GM10266 (cell line): ENCODE measurements around the gene METTL1.

ENCODE experiments used
- DNase-seq: peaks from one replicate; pipeline ENCODE4 v3.0.0; 2012; ENCODE audit errors: extremely low spot score
- TF ChIP-seq, protein P1 (sequence below): IDR thresholded peaks from 2 replicates; pipeline ENCODE4 v1.5.1; 2012; ENCODE audit warnings: mild to moderate bottlenecking, low read depth; ENCODE audit not compliant: control insufficient read depth, insufficient read depth; ENCODE audit errors: missing control alignments

METTL1 gene

GRCh38 chr12:57752668-57753000 lies 19.3 kb downstream of the METTL1 start:
- DNase-seq = no peak
- TF ChIP-seq, protein P1, sequence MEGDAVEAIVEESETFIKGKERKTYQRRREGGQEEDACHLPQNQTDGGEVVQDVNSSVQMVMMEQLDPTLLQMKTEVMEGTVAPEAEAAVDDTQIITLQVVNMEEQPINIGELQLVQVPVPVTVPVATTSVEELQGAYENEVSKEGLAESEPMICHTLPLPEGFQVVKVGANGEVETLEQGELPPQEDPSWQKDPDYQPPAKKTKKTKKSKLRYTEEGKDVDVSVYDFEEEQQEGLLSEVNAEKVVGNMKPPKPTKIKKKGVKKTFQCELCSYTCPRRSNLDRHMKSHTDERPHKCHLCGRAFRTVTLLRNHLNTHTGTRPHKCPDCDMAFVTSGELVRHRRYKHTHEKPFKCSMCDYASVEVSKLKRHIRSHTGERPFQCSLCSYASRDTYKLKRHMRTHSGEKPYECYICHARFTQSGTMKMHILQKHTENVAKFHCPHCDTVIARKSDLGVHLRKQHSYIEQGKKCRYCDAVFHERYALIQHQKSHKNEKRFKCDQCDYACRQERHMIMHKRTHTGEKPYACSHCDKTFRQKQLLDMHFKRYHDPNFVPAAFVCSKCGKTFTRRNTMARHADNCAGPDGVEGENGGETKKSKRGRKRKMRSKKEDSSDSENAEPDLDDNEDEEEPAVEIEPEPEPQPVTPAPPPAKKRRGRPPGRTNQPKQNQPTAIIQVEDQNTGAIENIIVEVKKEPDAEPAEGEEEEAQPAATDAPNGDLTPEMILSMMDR = no peak

DNA sequence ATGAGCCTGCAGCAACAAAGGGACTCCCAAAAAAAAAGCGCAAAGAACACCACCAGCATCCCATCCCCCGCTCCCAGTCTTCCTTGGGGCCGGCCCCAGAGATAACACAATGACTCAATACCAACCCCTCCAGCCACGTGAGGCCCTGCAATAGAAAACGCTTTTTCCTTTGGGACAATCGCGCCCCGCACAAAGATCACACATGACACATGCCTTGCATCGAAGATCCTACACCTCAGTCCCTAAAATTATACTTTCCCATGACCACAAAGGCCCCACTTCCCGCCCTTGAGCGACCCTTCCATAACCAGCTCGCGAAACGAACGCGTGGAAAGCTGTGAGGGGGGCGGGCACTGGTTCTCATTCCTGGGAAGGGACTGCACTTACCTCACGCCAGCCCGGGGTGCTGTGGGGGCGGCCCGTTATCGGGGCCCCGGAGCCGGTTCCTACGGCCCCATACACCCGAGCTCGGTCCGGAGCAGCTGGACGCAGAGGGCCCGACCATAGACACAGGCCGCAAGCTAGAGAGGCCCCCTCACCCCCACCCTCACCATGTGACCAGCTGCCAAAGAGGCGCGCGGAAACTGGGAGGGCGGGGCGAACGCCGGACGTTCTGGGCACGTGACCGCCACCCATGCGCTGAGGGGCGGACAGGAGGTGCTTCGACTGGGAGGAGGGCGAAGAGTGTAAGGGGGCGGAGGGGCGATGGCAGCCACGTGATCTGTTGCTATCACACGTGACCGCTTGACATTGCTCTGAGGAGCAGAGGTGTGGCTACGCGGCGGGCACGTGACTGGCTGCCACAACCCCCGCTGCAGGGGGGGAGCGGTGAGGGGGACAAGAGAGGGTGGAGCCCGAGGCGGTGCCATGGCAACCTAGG lies 19.9 kb downstream of the METTL1 start, which contains the start of gene CDK4:
CDK4 (minus strand) TSS at position 523 of the 880 bp plus-strand sequence. CDS start 593 bp downstream, outside the sequence.
- DNase-seq = peak; percentile 98
- TF ChIP-seq, protein P1 = no peak

GRCh38 chr12:57751432-57751787 lies 20.5 kb downstream of the METTL1 start:
- TF ChIP-seq, protein P1 = no peak
- no peak for DNase-seq

- TF ChIP-seq, protein P1 = no peak
- no peak for DNase-seq
Measured at GRCh38 chr12:57750561-57751431, 21.1 kb downstream of the METTL1 start.

DNA sequence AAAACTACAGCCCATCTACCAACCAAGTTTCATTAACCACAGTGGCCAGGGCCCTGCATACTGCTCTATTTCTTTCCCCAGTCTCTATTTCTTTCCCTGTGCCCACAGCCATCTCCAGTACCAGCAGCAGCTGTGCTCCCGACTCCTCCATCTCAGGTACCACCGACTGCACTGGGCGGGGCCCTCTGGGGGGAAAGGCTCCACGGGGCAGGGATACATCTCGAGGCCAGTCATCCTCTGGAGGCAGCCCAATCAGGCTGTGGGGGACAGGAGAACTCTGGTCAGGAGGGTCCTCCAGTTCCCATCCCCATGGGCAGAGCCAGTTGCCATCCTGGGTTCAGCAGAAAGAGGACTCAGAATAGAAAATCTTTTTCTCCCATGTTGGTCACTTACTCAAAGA lies 22.8 kb downstream of the METTL1 start:
- TF ChIP-seq, protein P1 = no peak
- no peak for DNase-seq

GRCh38 chr12:57746025-57746424 lies 25.9 kb downstream of the METTL1 start:
- DNase-seq = no peak

More at GRCh38 chr12:57746025-57746424, 25.9 kb downstream of the METTL1 start:
- TF ChIP-seq, protein P1 = no peak
